Stimulated activated CD8-positive, alpha-beta memory T cell treated with anti-CD3 and anti-CD28 coated beads, Interleukin-4, amount 100 ng/mL, for 24 hours (primary cell): Measurements from ENCODE around the gene RABGAP1.

ENCODE experiments used
- DNase-seq: peaks from one replicate; pipeline ENCODE4 v3.0.0-alpha.2; 2020; ENCODE audit warnings: low read depth

The RABGAP1 gene

GRCh38 chr9:123112015-123112975 lies 171.5 kb downstream of the RABGAP1 start:
- DNase-seq: no peak

GRCh38 chr9:123113185-123113584 lies 172.4 kb downstream of the RABGAP1 start:
- DNase-seq: no peak

- no peak for DNase-seq
Measured at GRCh38 chr9:123115146-123115913, 174.5 kb downstream of the RABGAP1 start.

GRCh38 chr9:123116036-123116435 lies 175.2 kb downstream of the RABGAP1 start:
- no peak for DNase-seq

- DNase-seq: no peak
Measured at GRCh38 chr9:123119566-123119965, 178.7 kb downstream of the RABGAP1 start.

- no peak for DNase-seq
Measured at GRCh38 chr9:123120131-123120530, 179.3 kb downstream of the RABGAP1 start.

GRCh38 chr9:123120953-123121352 lies 180.1 kb downstream of the RABGAP1 start:
- DNase-seq: no peak

- no peak for DNase-seq
Measured at GRCh38 chr9:123121457-123121856, 180.6 kb downstream of the RABGAP1 start.

GRCh38 chr9:123127512-123128075 lies 186.8 kb downstream of the RABGAP1 start:
- DNase-seq: no peak

GRCh38 chr9:123128591-123128990 lies 187.8 kb downstream of the RABGAP1 start:
- DNase-seq: no peak

GRCh38 chr9:123129423-123129822 lies 188.6 kb downstream of the RABGAP1 start:
- DNase-seq: no peak

GRCh38 chr9:123131258-123131657 lies 190.4 kb downstream of the RABGAP1 start:
- no peak for DNase-seq

GRCh38 chr9:123131993-123132392 lies 191.2 kb downstream of the RABGAP1 start:
- no peak for DNase-seq

GRCh38 chr9:123132696-123133095 lies 191.9 kb downstream of the RABGAP1 start:
- DNase-seq: no peak

GRCh38 chr9:123135430-123135829 lies 194.6 kb downstream of the RABGAP1 start:
- DNase-seq: no peak

GRCh38 chr9:123138163-123138562 lies 197.3 kb downstream of the RABGAP1 start:
- no peak for DNase-seq

GRCh38 chr9:123149067-123149466 lies 208.2 kb downstream of the RABGAP1 start:
- no peak for DNase-seq

- DNase-seq: no peak
Measured at GRCh38 chr9:123150708-123151503, 210.1 kb downstream of the RABGAP1 start.
